OCI-LY3 (cell line): ENCODE data around the gene ATXN2.
"Not testable (repeated sequence)": the region's sequence is repeated elsewhere in the genome, so short reads cannot be mapped to it uniquely, and the experiment has no call there.

ENCODE experiments used
- CTCF ChIP-seq: fragments of 200-600, 300-600 bp; sonication (generic); IDR thresholded peaks from 2 replicates; pipeline ENCODE4 v1.5.1; 2014; ENCODE audit warnings: antibody characterized with exemption, low read length, low read depth
- EZH2phosphoT487 ChIP-seq: fragments of 200-600 bp; shearing (Covaris generic); IDR thresholded peaks from 2 replicates; pipeline ENCODE4 v1.6.1; 2018; ENCODE audit warnings: antibody characterized with exemption, mixed run types, low read depth

DNA sequence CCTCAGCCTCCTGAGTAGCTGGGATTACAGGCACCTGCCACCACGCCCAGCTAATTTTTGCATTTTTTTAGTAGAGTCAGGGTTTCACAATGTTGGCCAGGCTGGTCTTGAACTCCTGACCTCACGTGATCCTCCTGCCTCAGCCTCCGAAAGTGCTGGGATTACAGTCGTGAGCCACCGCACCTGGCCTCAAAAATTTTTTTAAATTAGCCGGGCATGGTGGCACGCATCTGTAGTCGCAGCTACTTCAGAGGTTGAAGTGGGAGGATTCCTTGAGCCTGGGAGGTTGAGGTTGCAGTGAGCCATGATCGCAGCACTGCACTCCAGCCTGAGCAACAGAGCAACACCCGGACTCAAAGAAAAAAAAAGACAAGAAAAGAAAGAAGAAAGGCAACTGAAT is 18.7 kb upstream of the ATXN2 start:
- TF ChIP-seq CTCF, EZH2phosphoT487: not testable (repeated sequence)
